Psoas muscle (tissue), 8 donors: ENCODE measurements around the gene TM9SF1. TPM values are rescaled to one million over a fixed set of nuclear protein-coding genes. Genes with fewer than 3 reads are reported as not detected.

Source experiments
- ATAC-seq, 4 donors: fragments of 200-7000 bp; cut with Tn5 transposase; one replicate each; pipeline ENCODE4 v1.9.1; 2020; ENCODE audit warnings: moderate library complexity in 3 of 4, mild to moderate bottlenecking in 2 of 4
- DNase-seq, 2 donors: peaks; one replicate each; pipeline ENCODE4 v3.0.0-alpha.2; 2020
- H3K27ac ChIP-seq: fragments of 200-600 bp; one replicate; pipeline ENCODE4 v1.8.0; 2022
- H3K27me3 ChIP-seq, 3 donors: fragments of 200-600 bp in 1 of 3; one replicate each; pipeline versions ENCODE4 v1.6.1 to v1.8.0; 2013 to 2022; ENCODE audit warnings: low read length in 2 of 3, mild to moderate bottlenecking in 2 of 3, moderate library complexity in 1 of 3; ENCODE audit not compliant: insufficient read depth in 3 of 3
- H3K36me3 ChIP-seq, 2 donors: fragments of 200-600 bp in 1 of 2; one replicate each; pipeline versions ENCODE4 v1.6.1 to v1.8.0; 2013 to 2022; ENCODE audit warnings: low read depth in 1 of 2, mild to moderate bottlenecking in 1 of 2, moderate library complexity in 1 of 2; ENCODE audit not compliant: insufficient read depth in 1 of 2
- H3K4me1 ChIP-seq: fragments of 200-600 bp; one replicate; pipeline ENCODE4 v1.8.0; 2022
- H3K4me3 ChIP-seq: fragments of 200-600 bp; one replicate; pipeline ENCODE4 v1.8.0; 2022; ENCODE audit warnings: mild to moderate bottlenecking
- H3K9me3 ChIP-seq: fragments of 200-600 bp; one replicate; pipeline ENCODE4 v1.8.0; 2022
- CTCF ChIP-seq: fragments of 200-600 bp; IDR thresholded peaks from one replicate; pipeline ENCODE4 v1.8.0; 2022; ENCODE audit warnings: antibody characterized with exemption
- WGBS, 3 donors: extraction: QIAGEN DNeasy Blood & Tissue Kit; methylation state at CpG; one replicate each; pipeline versions ENCODE4 v1.1.6 to v1.1.7; 2013; 5-methylcytosine and 5-hydroxymethylcytosine counted together
- intact Hi-C, 2 donors: fragments of 100-400 bp; cut with DNase I; formaldehyde crosslinking; loops; one replicate each; pipeline versions ENCODE4 v1.11.0 to v1.14.2; 2022
- polyA plus RNA-seq, 3 donors: library from polyadenylated mRNA; stranded (reverse); fragments of 200-250 nt; gene quantifications; one replicate each; pipeline ENCODE4 v1.2.3, GENCODE V29; 2013
- total RNA-seq, 4 donors: library from RNA; stranded (reverse); fragmentation: NEBNext Ultra II Directional in 2 of 4; extraction: Animal tissue kit (Norgen Biotek cat#: 25700) in 2 of 4; gene quantifications; one replicate each; pipeline versions ENCODE4 v1.2.1 to v1.2.4, GENCODE V29; 2021 to 2023
- donor health status: healthy with polysubstance abuse.
- donor health status: DM: no; HTN: no; CAD: no; lungs with moderate emphysema.
- donor health status: Bipolar disorder and iron deficiency.
- donor health status: healthy.
- donor health status: DM: yes; HTN: yes; CAD: no.
- donor health status: DM: no; HTN: no; CAD: no.
- donor health status: DM: no; HTN: no; CAD: no.
- donor health status: DM: yes; HTN: yes; CAD: no.

The TM9SF1 gene
- total and polyA plus RNA-seq, 7 donors, result 21.0 to 43.4 (median 22.0) TPM

- Histone ChIP-seq H3K4me1 (peaks cover 18% of the 10 kb centered on the region), H3K27ac (no peak overlapping the region), H3K27me3 (no peaks in the 10 kb centered on the region), H3K36me3 (peaks cover 0 to 64% of the 10 kb centered on the region in 2 donors), H3K4me3 (no peak overlapping the region), H3K9me3 (no peaks in the 10 kb centered on the region)
- intact Hi-C loops, result loop anchor here (5.0 kb wide), 1 partner anchor 37 kb away; the partner anchor contains the start of genes DCAF11 (in 2 of the 2) and NRL (in 2 of the 2)
- ATAC-seq, result no peak
- no peak for TF ChIP-seq CTCF
- DNase-seq, result no peak
- WGBS, 3 donors, result 89 to 95% (median 90%) methylated on average over 3 of the region's 3 CpGs
These were observed 45.8 kb downstream of the TM9SF1 start for GRCh38 chr14:24149302-24149969.

GRCh38 chr14:24147761-24148428 is 47.3 kb downstream of the TM9SF1 start:
- no peaks in the 10 kb centered on the region for H3K27me3 ChIP-seq
- no peak for TF ChIP-seq CTCF
- intact Hi-C loops, result loop anchor here (5.0 kb wide), 1 partner anchor 36 kb away; the partner anchor contains the start of genes DCAF11 (in 2 of the 2) and NRL (in 2 of the 2)
- peak overlapping the region; percentile 86 for H3K27ac ChIP-seq
- 3 to 6% (median 4%) methylated on average over 21 to 29 of the region's 29 CpGs for WGBS, 3 donors
- peaks cover 32% of the 10 kb centered on the region for H3K4me1 ChIP-seq
- DNase-seq (no peak), ATAC-seq (no peak)
- H3K36me3 ChIP-seq, result peaks cover 0 to 61% of the 10 kb centered on the region in 2 donors
- H3K9me3 ChIP-seq, result no peaks in the 10 kb centered on the region
- H3K4me3 ChIP-seq, result peak overlapping the region; percentile 97

GRCh38 chr14:24146978-24147760 is 48.1 kb downstream of the TM9SF1 start, which contains the start of gene RNF31:
TSS of gene RNF31 (plus strand) at chr14:24147498. CDS start at chr14:24147699, 201 bp downstream.
- H3K27me3 ChIP-seq, result no peaks in the 10 kb centered on the region
- whole genome bisulfite sequencing, 3 donors, result 1% methylated on average over 39 to 57 of the region's 57 CpGs
- peaks cover 0 to 54% of the 10 kb centered on the region in 2 donors for H3K36me3 ChIP-seq
- ATAC-seq (peak; percentile 92 to 95 (median 94)), DNase-seq (peak; percentile 98 to 99)
- no peaks in the 10 kb centered on the region for H3K9me3 ChIP-seq
- H3K4me1 ChIP-seq, result peaks cover 39% of the 10 kb centered on the region
- intact Hi-C loops, result loop anchor here (5.0 kb wide), 1 partner anchor 35 kb away; the partner anchor contains the start of genes DCAF11 (in 2 of the 2) and NRL (in 2 of the 2)
- peak within 1 kb of the TSS; percentile 97 for H3K4me3 ChIP-seq
- TF ChIP-seq CTCF, result no peak
- H3K27ac ChIP-seq, result peak within 1 kb of the TSS; percentile 86

GRCh38 chr14:24146453-24146977 is 48.7 kb downstream of the TM9SF1 start, which contains the start of gene PSME2:
TSS of gene PSME2 (minus strand) at chr14:24146610. CDS start at chr14:24146581, 29 bp downstream.
- Histone ChIP-seq H3K4me1 (peaks cover 42% of the 10 kb centered on the region), H3K27me3 (no peaks in the 10 kb centered on the region), H3K4me3 (peak within 1 kb of the TSS; percentile 97), H3K27ac (peak within 1 kb of the TSS; percentile 86), H3K9me3 (no peaks in the 10 kb centered on the region), H3K36me3 (peaks cover 0 to 47% of the 10 kb centered on the region in 2 donors)
- WGBS, 3 donors, result 0 to 1% (median 0%) methylated on average over 17 to 25 of the region's 25 CpGs
- TF ChIP-seq CTCF, result no peak
- DNase-seq, result peak; percentile 95 to 96
- intact Hi-C loops, result loop anchor here (5.0 kb wide), 1 partner anchor 34 kb away; the partner anchor contains the start of genes DCAF11 (in 2 of the 2) and NRL (in 2 of the 2)
- peak; percentile 81 to 86 (median 84) for ATAC-seq
